Astrocyte (in vitro differentiated cells and primary cell): ENCODE results near the gene EHD4. TPM values are rescaled to one million over a fixed set of nuclear protein-coding genes. Genes with fewer than 3 reads are reported as not detected.
A peak's percentile ranks its signal among the peaks of the same experiment; 100 is the strongest.

Experiments
- DNase-seq: peaks from one replicate; pipeline ENCODE4 v3.0.0-alpha.2; 2010; ENCODE audit warnings: low read depth
- FAIRE-seq: peaks from 2 replicates; lab custom pipeline; 2011; peaks lifted over from hg19 to GRCh38; lab: Jason Lieb, UNC
- H2AFZ ChIP-seq: 2 replicates; pipeline ENCODE4 v1.6.0; 2012; ENCODE audit warnings: low read depth, low read length, inconsistent platforms
- H3K27ac ChIP-seq: 2 replicates; pipeline ENCODE4 v1.5.1; 2011; ENCODE audit warnings: low read depth, low read length, inconsistent platforms
- H3K27me3 ChIP-seq: 2 replicates; pipeline ENCODE4 v1.6.0; 2011; ENCODE audit warnings: low read length, inconsistent platforms; ENCODE audit not compliant: insufficient read depth
- H3K36me3 ChIP-seq: 2 replicates; pipeline ENCODE4 v1.5.1; 2011; ENCODE audit warnings: low read length, inconsistent platforms; ENCODE audit not compliant: insufficient read depth
- H3K4me1 ChIP-seq: 2 replicates; pipeline ENCODE4 v1.5.1; 2011; ENCODE audit warnings: low read length, inconsistent platforms; ENCODE audit not compliant: insufficient read depth
- H3K4me2 ChIP-seq: 2 replicates; pipeline ENCODE4 v1.6.0; 2012; ENCODE audit warnings: low read length, inconsistent platforms
- H3K4me3 ChIP-seq: 2 replicates; pipeline ENCODE4 v1.5.1; 2011; ENCODE audit warnings: low read depth, mild to moderate bottlenecking, low read length, inconsistent platforms; ENCODE audit not compliant: insufficient read depth
- H3K79me2 ChIP-seq: 2 replicates; pipeline ENCODE4 v1.6.0; 2012; ENCODE audit warnings: mild to moderate bottlenecking, low read length, inconsistent platforms; ENCODE audit not compliant: insufficient read depth
- H3K9ac ChIP-seq: 2 replicates; pipeline ENCODE4 v1.6.0; 2012; ENCODE audit warnings: mild to moderate bottlenecking, low read length, inconsistent platforms
- H3K9me3 ChIP-seq: 2 replicates; pipeline ENCODE4 v1.5.1; 2012; ENCODE audit warnings: low read depth, mild to moderate bottlenecking, low read length, inconsistent platforms; ENCODE audit not compliant: insufficient read depth
- H4K20me1 ChIP-seq: 2 replicates; pipeline ENCODE4 v1.6.0; 2012; ENCODE audit warnings: low read length, inconsistent platforms; ENCODE audit not compliant: insufficient read depth
- H3K27ac Mint-ChIP-seq: one replicate; pipeline ENCODE4 v1.8.0; 2021; ENCODE audit warnings: mild to moderate bottlenecking, mixed read lengths; ENCODE audit not compliant: unreplicated experiment
- H3K27me3 Mint-ChIP-seq: one replicate; pipeline ENCODE4 v1.8.0; 2021; ENCODE audit warnings: low read depth, mixed read lengths; ENCODE audit not compliant: unreplicated experiment
- H3K36me3 Mint-ChIP-seq: one replicate; pipeline ENCODE4 v1.8.0; 2021; ENCODE audit warnings: low read depth, mixed read lengths; ENCODE audit not compliant: unreplicated experiment
- H3K4me1 Mint-ChIP-seq: one replicate; pipeline ENCODE4 v1.8.0; 2021; ENCODE audit warnings: low read depth, mixed read lengths; ENCODE audit not compliant: unreplicated experiment
- H3K4me3 Mint-ChIP-seq: one replicate; pipeline ENCODE4 v1.8.0; 2021; ENCODE audit warnings: mild to moderate bottlenecking, moderate library complexity, mixed read lengths; ENCODE audit not compliant: unreplicated experiment
- H3K9me3 Mint-ChIP-seq: one replicate; pipeline ENCODE4 v1.8.0; 2021; ENCODE audit warnings: mild to moderate bottlenecking, mixed read lengths; ENCODE audit not compliant: unreplicated experiment
- CTCF ChIP-seq: IDR thresholded peaks from 2 replicates; pipeline ENCODE4 v1.5.1; 2011; ENCODE audit warnings: low read depth, mild to moderate bottlenecking, inconsistent platforms, low read length, moderate library complexity; ENCODE audit not compliant: insufficient read depth
- EZH2 ChIP-seq: IDR thresholded peaks from 2 replicates; pipeline ENCODE4 v1.6.1; 2012; ENCODE audit warnings: mild to moderate bottlenecking, low read length, inconsistent platforms; ENCODE audit not compliant: insufficient read depth
- total RNA-seq: library from RNA; stranded (reverse); gene quantifications from 2 replicates; pipeline ENCODE4 v1.2.1, GENCODE V29; 2021

EHD4 gene
- total RNA-seq, 1 donor from 2014 or later: 46.4 TPM

GRCh38 chr15:41932101-41932500 lies 40.3 kb downstream of the EHD4 start:
- Histone ChIP-seq H3K4me2 (no peak overlapping the region), H3K36me3 (no peaks in the 10 kb centered on the region), H2AFZ (no peak overlapping the region), H3K9ac (no peak overlapping the region), H3K4me3 (no peak overlapping the region), H3K27me3 (no peaks in the 10 kb centered on the region), H3K79me2 (peaks cover 27% of the 10 kb centered on the region), H3K9me3 (no peaks in the 10 kb centered on the region), H3K4me1 (peaks cover 58% of the 10 kb centered on the region), H4K20me1 (peaks cover 10% of the 10 kb centered on the region), H3K27ac (no peak overlapping the region)
- Mint-ChIP-seq H3K4me1 (peaks cover 64% of the 10 kb centered on the region), H3K36me3 (peaks cover 19% of the 10 kb centered on the region), H3K4me3 (no peak overlapping the region), H3K9me3 (no peaks in the 10 kb centered on the region), H3K27me3 (no peaks in the 10 kb centered on the region), H3K27ac (no peak overlapping the region)
- FAIRE-seq (no peak), DNase-seq (no peak)
- no peak for TF ChIP-seq EZH2
- no peak for TF ChIP-seq CTCF

- peaks cover 27% of the 10 kb centered on the region for H3K79me2 ChIP-seq
- H3K27ac ChIP-seq: peak overlapping the region; percentile 74
- Mint-ChIP-seq H3K4me1 (peaks cover 61% of the 10 kb centered on the region), H3K9me3 (no peaks in the 10 kb centered on the region), H3K36me3 (peaks cover 15% of the 10 kb centered on the region), H3K27me3 (no peaks in the 10 kb centered on the region), H3K4me3 (no peak overlapping the region), H3K27ac (peak overlapping the region; percentile 67)
- TF ChIP-seq EZH2: no peak
- no peak for TF ChIP-seq CTCF
- H3K4me2 ChIP-seq: peak overlapping the region; percentile 68
- H2AFZ ChIP-seq: no peak overlapping the region
- H4K20me1 ChIP-seq: peaks cover 17% of the 10 kb centered on the region
- H3K27me3 ChIP-seq: no peaks in the 10 kb centered on the region
- H3K9me3 ChIP-seq: no peaks in the 10 kb centered on the region
- FAIRE-seq (no peak), DNase-seq (no peak)
- H3K4me1 ChIP-seq: peaks cover 54% of the 10 kb centered on the region
- H3K4me3 ChIP-seq: no peak overlapping the region
- no peak overlapping the region for H3K9ac ChIP-seq
- H3K36me3 ChIP-seq: no peaks in the 10 kb centered on the region
Observed at GRCh38 chr15:41930867-41931222, 41.5 kb downstream of the EHD4 start.

- Histone ChIP-seq H3K36me3 (peaks cover under 1% of the 10 kb centered on the region), H3K4me3 (no peak overlapping the region), H3K4me2 (peak overlapping the region; percentile 68), H3K27me3 (no peaks in the 10 kb centered on the region), H3K9me3 (no peaks in the 10 kb centered on the region), H3K79me2 (peaks cover 27% of the 10 kb centered on the region), H3K4me1 (peaks cover 51% of the 10 kb centered on the region), H3K9ac (peak overlapping the region; percentile 44), H4K20me1 (peaks cover 18% of the 10 kb centered on the region), H3K27ac (peak overlapping the region; percentile 74), H2AFZ (no peak overlapping the region)
- FAIRE-seq: peak; percentile 47
- Mint-ChIP-seq H3K4me1 (peaks cover 56% of the 10 kb centered on the region), H3K27me3 (no peaks in the 10 kb centered on the region), H3K9me3 (no peaks in the 10 kb centered on the region), H3K4me3 (no peak overlapping the region), H3K27ac (peak overlapping the region; percentile 67), H3K36me3 (peaks cover 15% of the 10 kb centered on the region)
- peak; percentile 97 for DNase-seq
- TF ChIP-seq CTCF (peak; percentile 48), EZH2 (no peak)
Observed at GRCh38 chr15:41930221-41930866, 42.0 kb downstream of the EHD4 start.
